Measurements from ENCODE around the gene ABHD12.

ABHD12 gene

GRCh38 chr20:25325997-25326396 is 64.6 kb downstream of the ABHD12 start:
- H3K27me3 ChIP-seq (ENCODE audit: control insufficient read depth, insufficient read depth, low read length) = no peaks in the 10 kb centered on the region
- no peak overlapping the region for H3K27ac ChIP-seq (ENCODE audit: low read length)
- H3K9ac ChIP-seq (ENCODE audit: low read length) = no peak overlapping the region
- no peak overlapping the region for H3K4me3 ChIP-seq (ENCODE audit: low read length)
- peaks cover 11% of the 10 kb centered on the region for H3K36me3 ChIP-seq (ENCODE audit: control insufficient read depth, low read depth, low read length)
- H3K9me3 ChIP-seq (ENCODE audit: control insufficient read depth, low read depth, low read length) = no peaks in the 10 kb centered on the region
- H3K4me1 ChIP-seq (ENCODE audit: control insufficient read depth, low read depth, low read length) = peaks cover 10% of the 10 kb centered on the region

- Histone ChIP-seq H3K27ac (ENCODE audit: low read length) (no peak overlapping the region), H3K4me3 (ENCODE audit: low read length) (no peak overlapping the region), H3K9me3 (ENCODE audit: control insufficient read depth, low read depth, low read length) (no peaks in the 10 kb centered on the region), H3K4me1 (ENCODE audit: control insufficient read depth, low read depth, low read length) (peaks cover 10% of the 10 kb centered on the region), H3K9ac (ENCODE audit: low read length) (no peak overlapping the region), H3K27me3 (ENCODE audit: control insufficient read depth, insufficient read depth, low read length) (no peaks in the 10 kb centered on the region), H3K36me3 (ENCODE audit: control insufficient read depth, low read depth, low read length) (peaks cover 11% of the 10 kb centered on the region)
These were observed 65.6 kb downstream of the ABHD12 start for GRCh38 chr20:25325073-25325472.

- Histone ChIP-seq H3K4me3 (ENCODE audit: low read length) (no peak overlapping the region), H3K27me3 (ENCODE audit: control insufficient read depth, insufficient read depth, low read length) (no peaks in the 10 kb centered on the region), H3K4me1 (ENCODE audit: control insufficient read depth, low read depth, low read length) (peaks cover 10% of the 10 kb centered on the region), H3K9ac (ENCODE audit: low read length) (no peak overlapping the region), H3K27ac (ENCODE audit: low read length) (no peak overlapping the region), H3K36me3 (ENCODE audit: control insufficient read depth, low read depth, low read length) (peaks cover 11% of the 10 kb centered on the region), H3K9me3 (ENCODE audit: control insufficient read depth, low read depth, low read length) (no peaks in the 10 kb centered on the region)
These were observed 66.2 kb downstream of the ABHD12 start for GRCh38 chr20:25324412-25324811.

- no peaks in the 10 kb centered on the region for H3K27me3 ChIP-seq (ENCODE audit: control insufficient read depth, insufficient read depth, low read length)
- peaks cover 11% of the 10 kb centered on the region for H3K36me3 ChIP-seq (ENCODE audit: control insufficient read depth, low read depth, low read length)
- no peaks in the 10 kb centered on the region for H3K9me3 ChIP-seq (ENCODE audit: control insufficient read depth, low read depth, low read length)
- H3K27ac ChIP-seq (ENCODE audit: low read length) = no peak overlapping the region
- H3K9ac ChIP-seq (ENCODE audit: low read length) = no peak overlapping the region
- peaks cover 10% of the 10 kb centered on the region for H3K4me1 ChIP-seq (ENCODE audit: control insufficient read depth, low read depth, low read length)
- no peak overlapping the region for H3K4me3 ChIP-seq (ENCODE audit: low read length)
These were observed 67.0 kb downstream of the ABHD12 start for GRCh38 chr20:25323496-25324246.

- no peak overlapping the region for H3K4me3 ChIP-seq (ENCODE audit: low read length)
- H3K27me3 ChIP-seq (ENCODE audit: control insufficient read depth, insufficient read depth, low read length) = no peaks in the 10 kb centered on the region
- H3K9ac ChIP-seq (ENCODE audit: low read length) = no peak overlapping the region
- H3K27ac ChIP-seq (ENCODE audit: low read length) = no peak overlapping the region
- H3K9me3 ChIP-seq (ENCODE audit: control insufficient read depth, low read depth, low read length) = no peaks in the 10 kb centered on the region
- H3K36me3 ChIP-seq (ENCODE audit: control insufficient read depth, low read depth, low read length) = peaks cover 11% of the 10 kb centered on the region
- H3K4me1 ChIP-seq (ENCODE audit: control insufficient read depth, low read depth, low read length) = peaks cover 10% of the 10 kb centered on the region
These were observed 68.6 kb downstream of the ABHD12 start for GRCh38 chr20:25321991-25322390.

GRCh38 chr20:25321262-25321831 is 69.3 kb downstream of the ABHD12 start:
- H3K9me3 ChIP-seq (ENCODE audit: control insufficient read depth, low read depth, low read length) = no peaks in the 10 kb centered on the region
- no peak overlapping the region for H3K27ac ChIP-seq (ENCODE audit: low read length)
- H3K27me3 ChIP-seq (ENCODE audit: control insufficient read depth, insufficient read depth, low read length) = no peaks in the 10 kb centered on the region
- H3K4me1 ChIP-seq (ENCODE audit: control insufficient read depth, low read depth, low read length) = peaks cover 9% of the 10 kb centered on the region
- H3K36me3 ChIP-seq (ENCODE audit: control insufficient read depth, low read depth, low read length) = peaks cover 11% of the 10 kb centered on the region
- H3K9ac ChIP-seq (ENCODE audit: low read length) = no peak overlapping the region
- no peak overlapping the region for H3K4me3 ChIP-seq (ENCODE audit: low read length)

GRCh38 chr20:25320035-25320800 is 70.4 kb downstream of the ABHD12 start:
- no peaks in the 10 kb centered on the region for H3K9me3 ChIP-seq (ENCODE audit: control insufficient read depth, low read depth, low read length)
- no peak overlapping the region for H3K4me3 ChIP-seq (ENCODE audit: low read length)
- no peak overlapping the region for H3K9ac ChIP-seq (ENCODE audit: low read length)
- H3K36me3 ChIP-seq (ENCODE audit: control insufficient read depth, low read depth, low read length) = peaks cover 11% of the 10 kb centered on the region
- H3K4me1 ChIP-seq (ENCODE audit: control insufficient read depth, low read depth, low read length) = peaks cover 6% of the 10 kb centered on the region
- H3K27ac ChIP-seq (ENCODE audit: low read length) = no peak overlapping the region
- no peaks in the 10 kb centered on the region for H3K27me3 ChIP-seq (ENCODE audit: control insufficient read depth, insufficient read depth, low read length)

GRCh38 chr20:25319241-25320034 is 71.2 kb downstream of the ABHD12 start:
- Histone ChIP-seq H3K4me1 (ENCODE audit: control insufficient read depth, low read depth, low read length) (peaks cover 6% of the 10 kb centered on the region), H3K4me3 (ENCODE audit: low read length) (no peak overlapping the region)

GRCh38 chr20:25318471-25319240 is 72.0 kb downstream of the ABHD12 start:
- no peak overlapping the region for H3K4me3 ChIP-seq (ENCODE audit: low read length)
- H3K4me1 ChIP-seq (ENCODE audit: control insufficient read depth, low read depth, low read length) = no peaks in the 10 kb centered on the region
- no peaks in the 10 kb centered on the region for H3K9me3 ChIP-seq (ENCODE audit: control insufficient read depth, low read depth, low read length)
- no peak overlapping the region for H3K9ac ChIP-seq (ENCODE audit: low read length)
- H3K27ac ChIP-seq (ENCODE audit: low read length) = no peak overlapping the region
- peaks cover 11% of the 10 kb centered on the region for H3K36me3 ChIP-seq (ENCODE audit: control insufficient read depth, low read depth, low read length)
- no peaks in the 10 kb centered on the region for H3K27me3 ChIP-seq (ENCODE audit: control insufficient read depth, insufficient read depth, low read length)

More at GRCh38 chr20:25319241-25320034, 71.2 kb downstream of the ABHD12 start:
- peaks cover 11% of the 10 kb centered on the region for H3K36me3 ChIP-seq (ENCODE audit: control insufficient read depth, low read depth, low read length)
- no peak overlapping the region for H3K9ac ChIP-seq (ENCODE audit: low read length)
- H3K9me3 ChIP-seq (ENCODE audit: control insufficient read depth, low read depth, low read length) = no peaks in the 10 kb centered on the region
- H3K27me3 ChIP-seq (ENCODE audit: control insufficient read depth, insufficient read depth, low read length) = no peaks in the 10 kb centered on the region
- H3K27ac ChIP-seq (ENCODE audit: low read length) = no peak overlapping the region

- Histone ChIP-seq H3K9me3 (ENCODE audit: control insufficient read depth, low read depth, low read length) (no peaks in the 10 kb centered on the region), H3K9ac (ENCODE audit: low read length) (no peak overlapping the region), H3K4me1 (ENCODE audit: control insufficient read depth, low read depth, low read length) (no peaks in the 10 kb centered on the region), H3K4me3 (ENCODE audit: low read length) (no peak overlapping the region), H3K36me3 (ENCODE audit: control insufficient read depth, low read depth, low read length) (peaks cover 3% of the 10 kb centered on the region), H3K27ac (ENCODE audit: low read length) (no peak overlapping the region), H3K27me3 (ENCODE audit: control insufficient read depth, insufficient read depth, low read length) (no peaks in the 10 kb centered on the region)
These were observed 73.1 kb downstream of the ABHD12 start for GRCh38 chr20:25317351-25318075.
